NCI-H2081 treated with DMSO at 0.1 percent for 48 hours (cell line): Measurements from ENCODE around the gene FASTKD2.
"Not testable (repeated sequence)": the region's sequence is repeated elsewhere in the genome, so short reads cannot be mapped to it uniquely, and the experiment has no call there.

ENCODE experiments used
- DNase-seq: peaks from one replicate; lab custom pipeline; 2025; lab: John Stamatoyannopoulos, UW

FASTKD2 gene

DNA sequence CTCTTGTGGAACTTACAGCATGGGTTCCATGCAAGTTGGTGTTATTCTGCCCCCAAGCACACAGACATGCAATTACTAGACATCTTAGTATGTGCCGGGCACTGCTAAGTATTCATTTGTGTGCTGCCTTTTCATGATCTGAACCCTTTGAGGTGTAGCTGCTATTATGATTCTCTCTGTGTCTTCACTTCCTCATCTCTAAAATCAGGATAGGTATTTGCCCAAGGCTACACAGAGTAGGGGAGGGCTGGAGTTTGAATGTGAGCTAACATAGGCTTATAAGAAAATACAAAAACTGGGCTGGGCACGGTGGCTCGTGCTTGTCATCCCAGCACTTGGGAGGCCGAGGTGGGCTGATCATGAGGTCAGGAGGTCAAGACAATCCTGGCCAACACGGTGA is 27.2 kb downstream of the FASTKD2 start:
- DNase-seq: no peak

DNA sequence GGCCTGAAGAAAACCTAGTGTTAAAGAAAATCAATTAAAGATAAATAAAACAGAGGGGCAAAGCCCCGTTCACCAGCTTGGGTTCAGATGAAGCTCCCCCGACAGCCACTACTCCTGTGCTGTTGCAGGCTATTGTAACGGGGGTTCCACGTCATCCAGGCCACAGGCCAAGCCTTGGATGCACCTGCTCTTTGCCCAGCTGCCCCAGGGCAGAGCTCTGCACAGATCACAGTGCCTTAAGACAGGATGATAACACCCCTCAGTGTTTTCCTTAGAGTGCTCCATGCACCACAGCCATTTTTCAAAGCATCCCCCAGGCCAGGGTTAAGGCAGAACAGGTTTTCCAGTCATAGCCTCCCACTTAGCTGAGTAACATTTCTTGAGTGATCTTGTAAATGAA is 32.0 kb downstream of the FASTKD2 start:
- no peak for DNase-seq

DNA sequence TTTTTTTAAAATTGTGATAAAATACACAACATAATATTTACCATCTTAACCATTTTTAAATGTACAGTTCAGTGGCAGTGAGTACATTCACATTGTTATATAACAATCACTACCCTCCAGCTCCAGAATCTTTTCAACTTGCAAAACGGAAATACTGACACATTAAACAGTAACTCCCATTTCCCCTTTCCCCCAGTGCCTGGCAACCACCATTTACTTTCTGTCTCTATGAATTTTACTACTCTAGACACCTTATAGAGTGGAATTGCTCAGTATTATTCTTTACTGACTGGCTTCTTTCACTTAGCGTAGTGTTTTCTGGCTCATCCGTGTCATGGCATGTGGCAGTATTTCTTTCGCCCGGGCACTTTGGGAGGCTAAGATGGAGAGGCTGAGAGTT is 32.6 kb downstream of the FASTKD2 start:
- no peak for DNase-seq

DNA sequence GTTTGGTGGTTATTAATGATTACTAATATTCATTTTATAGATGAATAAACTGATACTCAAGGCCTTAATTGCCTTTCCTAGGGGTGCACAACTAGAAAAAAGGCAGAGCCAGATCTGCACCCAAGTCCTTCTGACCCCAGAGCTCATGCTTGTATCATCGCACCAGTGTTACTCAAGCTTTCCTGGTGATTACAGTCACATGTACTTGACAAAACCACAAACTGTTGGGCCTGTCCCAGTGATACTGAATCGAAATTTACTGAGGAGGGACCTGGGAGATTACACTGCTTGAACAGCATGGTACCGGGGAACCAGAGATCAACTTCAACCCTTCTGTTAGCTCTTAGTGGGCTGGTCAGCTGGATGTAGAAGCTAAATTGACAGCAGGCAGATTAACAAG is 33.7 kb downstream of the FASTKD2 start:
- no peak for DNase-seq

DNA sequence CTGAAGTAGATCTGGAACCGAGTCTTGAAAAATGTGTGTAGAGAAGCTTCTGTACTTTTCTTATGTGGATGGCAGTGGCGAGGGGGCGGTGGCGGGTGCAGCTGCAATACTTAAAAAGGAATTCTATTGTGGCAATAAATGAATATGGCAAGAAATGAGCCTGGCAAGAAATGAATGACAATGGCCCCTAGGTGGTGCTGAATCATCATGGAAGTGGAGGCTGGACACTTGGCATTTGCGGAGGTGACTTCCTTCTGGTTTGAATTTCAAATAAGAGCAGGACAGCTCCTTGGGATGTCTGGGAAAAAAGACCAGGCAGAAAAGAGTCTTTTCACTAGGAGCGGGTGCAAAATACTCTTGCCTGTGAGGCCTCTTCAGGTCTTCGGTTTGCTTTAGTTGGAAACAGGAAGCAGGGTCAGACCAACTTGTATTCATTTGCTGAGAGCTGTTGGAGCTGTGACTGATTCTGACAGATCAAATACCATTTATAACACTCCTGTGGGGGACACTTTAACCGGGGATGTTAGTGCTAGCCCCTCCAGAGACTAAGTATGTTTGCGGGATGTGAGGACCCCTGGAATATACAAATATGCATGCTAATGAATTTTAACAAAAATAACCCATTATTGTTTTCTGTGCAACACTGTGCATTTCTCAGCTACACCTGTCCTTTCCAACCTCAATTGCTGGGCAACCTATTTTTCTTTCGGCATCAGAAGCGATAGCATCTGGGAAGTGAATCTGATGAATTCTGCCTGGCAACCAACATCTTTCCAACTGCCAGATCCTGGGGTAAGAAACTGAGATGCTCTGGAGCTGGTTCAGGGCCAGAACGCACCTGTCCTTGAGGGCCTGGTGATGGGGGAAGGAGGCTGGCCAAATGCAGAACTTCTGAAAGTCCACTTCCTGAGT is 35.4 kb downstream of the FASTKD2 start:
- DNase-seq: peak; percentile 34

GRCh38 chr2:206801418-206802189 is 36.2 kb downstream of the FASTKD2 start:
- DNase-seq: no peak

DNA sequence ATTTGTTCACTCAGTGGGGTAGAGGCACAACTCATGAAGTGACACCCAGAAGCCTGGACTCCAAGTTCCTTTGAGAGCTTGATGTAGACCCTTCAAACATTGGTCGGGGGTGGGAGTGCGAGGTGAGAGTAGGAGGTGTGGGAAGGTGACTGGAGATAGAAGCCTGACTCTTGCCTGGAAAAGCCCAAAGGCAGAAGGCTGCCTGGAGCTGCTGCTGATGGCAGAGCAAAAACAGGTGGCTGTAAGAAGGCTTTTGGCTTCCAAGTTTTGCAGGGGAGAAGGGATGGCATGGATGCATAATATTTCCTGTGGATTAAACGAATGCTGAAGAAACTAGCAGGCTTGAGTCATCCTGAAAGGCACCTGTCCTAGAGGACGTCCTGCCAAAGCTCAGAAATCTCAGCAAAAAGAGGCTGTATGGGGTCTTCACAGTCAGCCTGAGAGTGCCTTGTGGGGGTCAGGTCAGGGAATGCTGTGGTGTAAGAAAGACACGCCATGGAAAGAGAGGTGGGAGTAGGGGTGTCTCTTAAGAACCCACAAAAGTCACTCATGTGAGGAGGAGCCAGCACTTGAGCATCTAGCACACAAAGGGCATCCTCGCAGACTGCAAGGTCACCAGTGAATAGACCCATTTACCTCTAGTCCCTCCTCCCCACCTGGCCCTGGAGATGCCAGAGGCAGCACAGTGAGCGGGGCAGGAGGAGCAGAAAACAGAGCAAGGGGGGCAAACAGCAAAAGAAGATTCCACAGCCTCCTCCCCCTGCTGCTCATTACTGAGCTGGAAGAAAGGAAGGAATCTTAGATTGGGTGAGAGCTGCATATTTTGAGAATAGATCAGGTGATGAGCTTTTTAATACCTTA is 37.5 kb downstream of the FASTKD2 start:
- DNase-seq: no peak

DNA sequence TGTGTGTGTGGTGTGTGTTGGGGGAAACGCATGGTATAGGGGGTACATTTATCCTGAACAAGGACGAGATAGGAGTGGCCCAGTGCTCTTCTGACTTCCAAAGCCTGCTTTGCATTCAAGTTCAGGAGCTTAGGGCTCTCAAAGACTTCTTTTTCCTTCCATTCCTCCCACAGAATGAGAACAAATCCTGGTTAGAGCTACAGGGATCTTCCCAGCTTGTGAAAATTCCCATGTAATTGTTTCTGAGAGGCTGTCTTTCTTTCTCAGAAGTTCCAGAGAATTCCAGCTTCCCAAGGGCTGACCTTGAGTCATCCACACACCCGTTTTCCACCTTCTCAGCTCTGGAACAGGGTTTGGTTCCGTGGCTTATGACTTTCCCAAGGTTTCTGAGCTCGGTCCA is 38.9 kb downstream of the FASTKD2 start:
- DNase-seq: no peak

DNA sequence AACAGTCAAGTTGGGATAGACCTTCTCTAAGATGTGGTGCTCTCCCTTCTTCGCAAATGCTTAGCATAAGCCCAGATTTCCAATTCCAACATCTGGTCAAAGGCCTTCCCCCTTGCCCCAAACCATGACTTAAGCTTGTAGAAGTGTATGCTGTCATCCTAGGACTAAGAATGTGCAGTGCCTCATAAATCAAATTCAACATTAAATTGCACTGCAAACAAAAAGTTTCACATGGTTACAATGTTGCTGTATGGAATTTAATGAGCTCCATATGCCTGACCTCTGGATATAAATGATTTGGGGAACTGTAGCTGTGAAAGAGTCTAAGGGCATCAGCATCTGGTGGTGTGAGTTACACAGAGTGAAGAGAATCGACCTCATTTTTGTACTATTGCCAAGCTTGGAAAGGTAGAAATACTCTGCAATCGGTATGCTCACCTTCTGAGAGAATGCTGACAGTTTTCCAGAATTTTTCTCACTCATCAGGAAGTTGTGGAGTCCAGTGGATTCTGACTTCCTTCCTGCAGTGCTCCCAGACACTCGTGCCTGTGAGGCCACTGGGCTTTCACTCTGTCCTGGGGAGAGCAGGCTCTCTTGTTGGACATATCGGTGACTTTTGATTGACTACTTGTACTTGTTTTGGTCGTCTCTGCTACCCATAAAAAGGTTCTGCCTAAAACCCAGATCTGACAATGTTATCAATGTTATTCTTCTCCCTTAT is 40.6 kb downstream of the FASTKD2 start:
- no peak for DNase-seq

- DNase-seq: not testable (repeated sequence)
Measured at GRCh38 chr2:206807624-206808023, 42.2 kb downstream of the FASTKD2 start.

DNA sequence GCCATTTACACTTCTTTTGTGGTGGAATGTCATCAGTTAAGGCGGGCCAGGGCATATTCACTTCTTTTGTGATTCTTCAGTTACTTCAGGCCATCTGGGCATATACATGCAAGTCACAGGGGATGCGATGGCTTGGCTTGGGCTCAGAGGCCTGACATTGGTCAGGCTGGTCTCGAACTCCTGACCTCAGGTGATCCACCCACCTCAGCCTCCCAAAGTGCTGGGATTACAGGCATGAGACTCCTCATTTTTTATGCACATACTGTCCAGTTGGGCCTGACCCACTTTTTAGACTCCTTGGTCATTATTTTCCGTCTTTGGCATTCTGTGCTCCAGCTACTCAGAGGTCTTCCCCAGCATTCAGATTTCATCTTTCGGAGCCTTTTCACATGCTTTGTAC is 47.1 kb downstream of the FASTKD2 start:
- DNase-seq: not testable (repeated sequence)

- no peak for DNase-seq
Measured at GRCh38 chr2:206814498-206814897, 49.1 kb downstream of the FASTKD2 start.

DNA sequence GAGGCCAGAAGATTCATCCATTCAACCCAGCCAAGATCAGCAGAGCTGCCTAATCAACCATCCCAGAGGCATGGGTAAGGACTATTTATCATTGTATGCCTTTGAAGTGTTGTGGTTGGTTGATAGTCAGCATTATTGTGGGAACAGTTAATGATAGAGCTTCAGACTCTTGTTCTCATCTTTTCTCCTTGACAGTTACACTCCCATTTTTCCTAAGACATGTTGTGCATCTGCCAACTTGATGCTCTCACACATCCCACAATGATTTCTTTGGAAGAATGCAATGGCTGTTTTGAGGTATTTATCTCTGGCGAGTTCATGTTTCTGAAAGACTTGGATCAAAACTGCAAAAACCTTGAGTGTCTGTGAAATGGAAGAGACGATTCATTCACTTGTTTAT is 55.4 kb downstream of the FASTKD2 start:
- DNase-seq: no peak

- no peak for DNase-seq
Measured at GRCh38 chr2:206823178-206823577, 57.8 kb downstream of the FASTKD2 start.

GRCh38 chr2:206824087-206824618 is 58.7 kb downstream of the FASTKD2 start:
- DNase-seq: no peak

DNA sequence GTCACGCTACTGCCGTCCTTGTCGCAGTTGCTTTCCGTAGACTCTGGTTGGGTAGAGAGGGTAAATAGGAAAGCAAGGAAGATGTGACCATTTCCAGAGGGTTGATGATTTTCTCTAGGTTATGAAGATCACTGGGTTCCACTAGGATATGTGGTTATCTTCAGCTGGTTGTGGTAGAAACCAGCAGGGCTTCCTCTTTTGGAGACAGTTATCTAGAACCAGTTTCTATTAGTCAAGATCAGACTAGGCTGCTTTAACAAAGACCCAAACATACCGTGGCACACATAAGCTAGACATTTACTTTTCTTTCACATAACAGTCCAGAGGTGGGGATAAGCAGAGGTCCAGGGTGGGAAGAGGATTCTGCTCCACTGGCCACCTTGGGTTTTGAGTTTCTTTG is 59.6 kb downstream of the FASTKD2 start:
- DNase-seq: no peak

DNA sequence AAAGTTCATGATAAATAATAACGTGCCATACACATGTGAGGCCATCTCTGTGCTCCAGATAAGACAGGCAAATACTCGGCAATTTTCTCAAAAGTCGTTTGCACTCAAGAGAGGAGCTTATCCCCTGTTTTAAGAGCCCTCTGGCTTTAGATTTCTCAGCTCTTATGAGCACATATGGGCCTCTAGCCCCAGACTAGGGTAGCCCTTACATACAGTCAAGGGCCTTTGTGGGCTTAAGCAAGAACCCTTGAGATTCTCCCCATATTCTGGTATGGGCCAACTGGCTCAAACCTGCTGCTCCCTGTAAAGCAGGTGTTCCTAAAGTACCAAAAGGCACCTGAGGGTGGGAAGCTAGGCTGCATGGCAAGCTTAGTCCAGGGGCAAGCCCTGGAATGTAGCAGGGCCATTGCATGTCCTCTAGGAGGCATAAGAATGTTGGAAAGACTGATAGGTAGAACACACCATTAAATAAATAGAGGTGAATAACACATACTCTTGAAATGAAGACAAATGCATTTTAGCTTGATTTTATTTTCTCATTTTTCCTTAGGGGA is 66.1 kb downstream of the FASTKD2 start:
- DNase-seq: no peak

GRCh38 chr2:206832873-206833272 is 67.5 kb downstream of the FASTKD2 start:
- DNase-seq: no peak

- DNase-seq: no peak
Measured at GRCh38 chr2:206833291-206833690, 67.9 kb downstream of the FASTKD2 start.

DNA sequence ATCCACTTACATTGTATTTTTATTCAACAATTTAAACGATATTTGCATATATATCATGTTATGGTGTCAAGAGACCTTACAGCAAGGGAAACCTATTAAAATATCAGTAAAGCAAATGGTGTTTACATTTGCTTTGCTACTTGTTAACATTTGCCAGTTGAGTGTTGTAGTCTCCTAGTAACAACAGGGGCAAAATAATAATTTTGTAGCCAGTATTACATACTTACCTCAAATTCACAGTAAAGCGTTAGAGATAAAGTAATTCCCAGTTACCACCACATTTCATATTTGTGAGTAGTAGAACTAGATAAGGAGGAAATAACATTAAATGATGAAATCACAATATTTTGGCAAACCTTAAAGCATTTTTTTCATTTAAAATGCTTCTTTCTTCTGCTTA is 71.3 kb downstream of the FASTKD2 start:
- DNase-seq: peak; percentile 67

- no peak for DNase-seq
Measured at GRCh38 chr2:206837775-206838174, 72.4 kb downstream of the FASTKD2 start.
